ENCODE results near the gene SOCS7.

- TF ChIP-seq CTCF (IDR thresholded peaks at IDR 0.05) (no peak), EZH2 (IDR thresholded peaks at IDR 0.05) (no peak), EZH2phosphoT487 (IDR thresholded peaks at IDR 0.05) (no peak)
These were observed 28.7 kb upstream of the SOCS7 start for GRCh38 chr17:38322897-38323296.

Data from neural progenitor cell (in vitro differentiated cells).